Tibial nerve (tissue), 4 donors: ENCODE measurements around the gene ZNF865. TPM values are rescaled to one million over a fixed set of nuclear protein-coding genes. Genes with fewer than 3 reads are reported as not detected.

ENCODE experiments used
- DNase-seq, 2 donors: peaks; one replicate each; pipeline ENCODE4 v3.0.0-alpha.2; 2019; ENCODE audit warnings: low spot score in 2 of 2
- H3K27ac ChIP-seq, 4 donors: fragments of 200-600 bp; sonication (generic) in 3 of 4; one replicate each; pipeline ENCODE4 v1.5.1; 2017 to 2019; ENCODE audit warnings: mild to moderate bottlenecking in 1 of 4
- H3K27me3 ChIP-seq, 2 donors: fragments of 200-600 bp; sonication (generic) in 1 of 2; one replicate each; pipeline versions ENCODE4 v1.5.1 to v1.6.0; 2017 to 2019
- H3K36me3 ChIP-seq, 3 donors: fragments of 200-600 bp; sonication (generic); one replicate each; pipeline ENCODE4 v1.5.1; 2018 to 2019
- H3K4me1 ChIP-seq, 4 donors: fragments of 200-600 bp; sonication (generic) in 3 of 4; one replicate each; pipeline ENCODE4 v1.5.1; 2017 to 2019
- H3K4me3 ChIP-seq, 4 donors: fragments of 200-600 bp; sonication (generic) in 3 of 4; one replicate each; pipeline ENCODE4 v1.5.1; 2017 to 2019; ENCODE audit warnings: mild to moderate bottlenecking in 1 of 4, moderate library complexity in 1 of 4
- H3K9me3 ChIP-seq, 4 donors: fragments of 200-600 bp; sonication (generic) in 3 of 4; one replicate each; pipeline ENCODE4 v1.5.1; 2017 to 2019
- EP300 ChIP-seq, 2 donors: sonication (generic); formaldehyde crosslinking; IDR thresholded peaks; one replicate each; pipeline ENCODE4 v1.6.1; 2017; ENCODE audit warnings: antibody characterized with exemption in 2 of 2, mild to moderate bottlenecking in 1 of 2
- POLR2A ChIP-seq, 2 donors: fragments of 450-650 bp; IDR thresholded peaks; one replicate each; pipeline ENCODE4 v1.6.1; 2017; ENCODE audit warnings: antibody characterized with exemption in 2 of 2, mild to moderate bottlenecking in 2 of 2, moderate library complexity in 2 of 2
- WGBS, 2 donors: methylation state at CpG; one replicate each; pipeline ENCODE4 v1.1.5; 2018; 5-methylcytosine and 5-hydroxymethylcytosine counted together
- total RNA-seq, 4 donors: library from RNA; depleted of rRNA; stranded (reverse); fragments of >200 nt; gene quantifications; one replicate each; pipeline ENCODE4 v1.1.0, GENCODE V29; 2016
- TF ChIP-seq, protein P1 (sequence below), 5 experiments: fragments of 200-600 bp in 3 of 5; fragments of 450-650 bp in 2 of 5; sonication (generic) in 3 of 5; IDR thresholded peaks; one replicate each; pipeline ENCODE4 v1.5.1; 2016 to 2019; ENCODE audit warnings: antibody characterized with exemption in 5 of 5, mild to moderate bottlenecking in 3 of 5, moderate library complexity in 2 of 5

Gene ZNF865
- total RNA-seq, 4 donors from 2014 or later: 8.8 to 15.0 (median 12.7) TPM

DNA sequence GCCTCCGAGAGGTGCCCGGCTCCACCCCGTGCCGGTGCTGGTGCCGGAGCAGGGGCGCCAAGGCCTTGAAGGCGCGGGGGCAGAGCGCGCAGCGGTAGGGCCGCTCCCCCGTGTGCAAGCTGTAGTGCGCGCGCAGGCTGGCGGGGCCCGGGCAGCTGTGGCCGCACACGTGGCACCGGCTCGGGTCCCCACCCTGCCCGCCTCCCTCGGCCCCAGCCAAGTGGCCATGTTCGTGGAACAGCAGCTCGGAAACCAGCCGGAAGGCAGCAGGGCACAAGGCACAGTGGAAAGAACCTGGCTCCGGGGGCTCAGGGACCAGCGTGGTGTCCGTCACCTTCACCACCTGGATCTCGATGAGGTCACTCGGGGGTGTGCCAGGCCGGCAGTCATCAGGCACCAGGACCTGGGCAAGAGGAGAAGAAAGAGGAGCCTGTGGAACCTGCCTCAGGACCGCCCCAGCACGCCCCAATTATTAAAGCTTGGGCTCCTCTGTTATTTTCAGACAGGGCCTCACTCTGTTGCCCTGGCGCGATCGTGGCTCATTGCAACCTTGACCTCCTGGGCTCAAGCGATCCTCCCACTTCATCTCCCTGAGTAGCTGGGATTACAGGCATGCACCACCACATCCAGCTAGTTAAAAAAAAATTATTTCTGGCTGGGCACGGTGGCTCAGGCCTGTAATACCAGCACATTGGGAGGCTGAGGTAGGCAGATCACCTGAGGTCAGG, 17.0 kb downstream of the ZNF865 start:
- no peaks in the 10 kb centered on the region for H3K27me3 ChIP-seq
- no peak for DNase-seq
- peaks cover 0 to 38% (median 4%) of the 10 kb centered on the region in 3 donors for H3K36me3 ChIP-seq
- WGBS, 2 donors: 86 to 94% methylated on average over 13 to 36 of the region's 40 CpGs
- no peak overlapping the region for H3K27ac ChIP-seq
- TF ChIP-seq POLR2A (IDR thresholded peaks at IDR 0.05): no peak
- peaks cover 4 to 22% (median 6%) of the 10 kb centered on the region in 4 donors for H3K4me1 ChIP-seq
- no peaks in the 10 kb centered on the region for H3K9me3 ChIP-seq
- H3K4me3 ChIP-seq: no peak overlapping the region

DNA sequence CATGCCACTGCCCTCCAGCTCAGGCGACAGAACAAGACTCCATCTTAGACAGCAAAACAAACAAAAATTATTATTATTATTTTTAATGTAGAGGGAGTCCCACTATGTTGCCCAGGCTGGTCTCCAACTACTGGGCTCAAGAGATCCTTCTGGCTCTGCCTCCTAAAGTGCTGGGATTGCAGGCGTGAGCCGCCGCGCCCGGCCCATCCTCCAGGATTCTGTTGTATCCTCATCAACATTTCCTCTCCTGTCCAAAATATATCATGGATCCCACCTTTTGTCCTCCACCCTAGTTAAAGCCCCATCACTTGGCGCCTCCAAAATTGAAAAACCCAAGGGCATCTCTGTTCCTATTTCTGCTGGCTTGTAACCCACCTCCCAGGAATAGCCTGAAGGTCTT, 17.7 kb downstream of the ZNF865 start:
- 94 to 95% methylated on average over 7 of the region's 7 CpGs for WGBS, 2 donors
- Histone ChIP-seq H3K9me3 (no peaks in the 10 kb centered on the region), H3K4me1 (peaks cover 4 to 22% (median 6%) of the 10 kb centered on the region in 4 donors), H3K36me3 (peaks cover 0 to 31% (median 4%) of the 10 kb centered on the region in 3 donors), H3K4me3 (no peak overlapping the region), H3K27ac (peak overlapping the region in 3 of 4 donors; percentile 90 to 99 (median 96)), H3K27me3 (no peaks in the 10 kb centered on the region)
- no peak for DNase-seq
- TF ChIP-seq, protein P1, sequence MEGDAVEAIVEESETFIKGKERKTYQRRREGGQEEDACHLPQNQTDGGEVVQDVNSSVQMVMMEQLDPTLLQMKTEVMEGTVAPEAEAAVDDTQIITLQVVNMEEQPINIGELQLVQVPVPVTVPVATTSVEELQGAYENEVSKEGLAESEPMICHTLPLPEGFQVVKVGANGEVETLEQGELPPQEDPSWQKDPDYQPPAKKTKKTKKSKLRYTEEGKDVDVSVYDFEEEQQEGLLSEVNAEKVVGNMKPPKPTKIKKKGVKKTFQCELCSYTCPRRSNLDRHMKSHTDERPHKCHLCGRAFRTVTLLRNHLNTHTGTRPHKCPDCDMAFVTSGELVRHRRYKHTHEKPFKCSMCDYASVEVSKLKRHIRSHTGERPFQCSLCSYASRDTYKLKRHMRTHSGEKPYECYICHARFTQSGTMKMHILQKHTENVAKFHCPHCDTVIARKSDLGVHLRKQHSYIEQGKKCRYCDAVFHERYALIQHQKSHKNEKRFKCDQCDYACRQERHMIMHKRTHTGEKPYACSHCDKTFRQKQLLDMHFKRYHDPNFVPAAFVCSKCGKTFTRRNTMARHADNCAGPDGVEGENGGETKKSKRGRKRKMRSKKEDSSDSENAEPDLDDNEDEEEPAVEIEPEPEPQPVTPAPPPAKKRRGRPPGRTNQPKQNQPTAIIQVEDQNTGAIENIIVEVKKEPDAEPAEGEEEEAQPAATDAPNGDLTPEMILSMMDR (IDR thresholded peaks at IDR 0.05): no peak
- TF ChIP-seq EP300 (IDR thresholded peaks at IDR 0.05): no peak
- TF ChIP-seq POLR2A (IDR thresholded peaks at IDR 0.05): no peak

DNA sequence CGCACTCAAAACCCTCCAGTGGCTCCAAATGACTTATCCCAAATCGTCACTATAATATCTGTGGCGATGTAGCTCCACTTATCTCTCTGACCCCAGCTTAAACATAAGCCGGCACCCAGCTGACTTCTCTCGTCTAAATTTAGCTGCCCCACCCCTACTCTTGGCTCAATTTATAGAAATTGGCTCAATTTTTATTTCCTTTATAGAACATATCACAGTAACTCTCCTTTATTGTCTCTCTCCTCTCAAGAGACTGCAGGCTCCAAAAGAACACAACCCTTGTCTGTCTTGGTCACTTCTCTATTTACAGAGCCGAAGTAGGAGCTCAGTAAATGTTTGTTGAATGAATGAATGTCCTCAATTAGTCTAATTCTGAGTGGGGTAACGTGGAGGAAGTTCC, 18.1 kb downstream of the ZNF865 start:
- TF ChIP-seq EP300 (IDR thresholded peaks at IDR 0.05): no peak
- TF ChIP-seq POLR2A (IDR thresholded peaks at IDR 0.05): no peak
- H3K9me3 ChIP-seq: no peaks in the 10 kb centered on the region
- H3K36me3 ChIP-seq: peaks cover 0 to 30% (median 4%) of the 10 kb centered on the region in 3 donors
- H3K27ac ChIP-seq: peak overlapping the region; percentile 89 to 99 (median 93)
- DNase-seq: no peak
- no peaks in the 10 kb centered on the region for H3K27me3 ChIP-seq
- H3K4me1 ChIP-seq: peaks cover 4 to 22% (median 6%) of the 10 kb centered on the region in 4 donors
- H3K4me3 ChIP-seq: peak overlapping the region in 3 of 4 donors; percentile 12 to 71 (median 46)
- WGBS, 2 donors: 54 to 61% methylated on average over 7 of the region's 7 CpGs

DNA sequence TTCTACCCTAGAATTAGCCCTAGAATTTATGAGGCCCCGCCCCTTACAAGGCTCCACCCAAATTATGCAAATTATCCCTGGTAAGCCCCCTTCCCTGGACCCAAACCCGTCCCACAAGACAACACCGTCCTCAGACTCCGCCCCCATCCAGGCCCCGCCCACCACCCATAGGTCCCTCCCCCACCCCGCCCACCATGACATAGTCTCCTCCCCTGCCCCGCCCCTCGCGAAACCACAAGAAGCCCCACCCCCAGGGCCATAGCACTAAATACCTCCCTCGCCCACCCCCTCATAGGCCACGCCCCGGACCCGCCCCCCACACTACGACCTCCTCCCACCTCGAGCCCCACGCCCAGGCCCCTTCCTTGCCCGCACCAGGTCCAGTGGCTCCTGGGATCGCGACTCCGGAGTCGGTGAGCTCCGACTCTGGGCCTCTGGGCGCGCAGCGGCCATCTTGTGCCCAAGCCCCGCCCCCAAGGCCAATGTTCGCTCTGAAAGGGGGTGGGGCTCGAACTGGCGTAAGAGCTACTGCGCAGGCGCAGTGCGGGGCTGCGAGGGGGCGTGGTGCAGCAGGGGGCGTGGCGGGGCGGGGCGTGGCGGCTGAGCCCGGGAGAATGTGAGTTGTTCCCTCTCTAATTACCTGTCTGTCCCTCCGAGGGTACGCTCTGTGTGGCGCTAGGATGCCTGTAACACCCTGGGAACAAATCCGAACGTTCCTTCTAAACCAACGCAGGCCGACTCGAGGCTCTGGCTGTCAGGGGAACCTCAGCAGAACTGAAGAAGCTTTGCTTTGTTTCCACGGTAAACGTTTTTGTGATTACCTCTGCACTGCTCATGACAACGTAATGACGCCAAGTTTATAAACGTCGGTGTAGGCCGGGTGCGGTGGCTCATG, 18.9 kb downstream of the ZNF865 start, which contains the start of gene ZNF784:
ZNF784 (minus strand) TSS at position 458 of the 895 bp plus-strand sequence; CDS start at position 453, 5 bp downstream.
- H3K36me3 ChIP-seq: peaks cover 0 to 30% (median 4%) of the 10 kb centered on the region in 3 donors
- peak within 1 kb of the TSS; percentile 89 to 99 (median 93) for H3K27ac ChIP-seq
- no peaks in the 10 kb centered on the region for H3K9me3 ChIP-seq
- no peaks in the 10 kb centered on the region for H3K27me3 ChIP-seq
- TF ChIP-seq EP300 (IDR thresholded peaks at IDR 0.05) (peak; percentile 77 to 91), POLR2A (IDR thresholded peaks at IDR 0.05) (peak in 1 of 2 donors; percentile 51)
- TF ChIP-seq, protein P1 (IDR thresholded peaks at IDR 0.05): no peak
- 2% methylated on average over 40 of the region's 56 CpGs for WGBS, 2 donors
- peak within 1 kb of the TSS; percentile 46 to 71 (median 60) for H3K4me3 ChIP-seq
- H3K4me1 ChIP-seq: peaks cover 4 to 22% (median 6%) of the 10 kb centered on the region in 4 donors
- DNase-seq: peak; percentile 92 to 93

DNA sequence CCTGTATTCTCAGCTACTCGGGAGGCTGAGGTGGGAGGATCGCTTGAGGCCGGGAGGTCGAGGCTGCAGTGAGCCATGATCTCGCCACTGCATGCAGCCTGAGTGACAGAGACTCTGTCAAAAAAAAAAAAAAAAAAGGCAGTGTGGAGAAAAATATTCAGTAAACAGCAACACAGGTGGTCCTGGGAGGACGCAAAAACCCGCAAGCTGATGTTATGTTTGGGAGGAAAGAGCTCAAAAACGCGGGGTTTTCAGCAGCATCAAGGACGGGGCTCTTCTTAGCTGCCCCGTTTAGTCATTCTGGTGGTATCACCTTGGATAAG, 19.5 kb downstream of the ZNF865 start:
- peaks cover 0 to 29% (median 4%) of the 10 kb centered on the region in 3 donors for H3K36me3 ChIP-seq
- peaks cover 4 to 22% (median 6%) of the 10 kb centered on the region in 4 donors for H3K4me1 ChIP-seq
- H3K9me3 ChIP-seq: no peaks in the 10 kb centered on the region
- TF ChIP-seq, protein P1 (IDR thresholded peaks at IDR 0.05): no peak
- TF ChIP-seq POLR2A (IDR thresholded peaks at IDR 0.05): no peak
- no peak for TF ChIP-seq EP300 (IDR thresholded peaks at IDR 0.05)
- H3K27ac ChIP-seq: peak overlapping the region; percentile 89 to 99 (median 93)
- 42 to 44% methylated on average over 11 of the region's 11 CpGs for WGBS, 2 donors
- no peak for DNase-seq
- H3K4me3 ChIP-seq: peak overlapping the region; percentile 46 to 71 (median 60)
- H3K27me3 ChIP-seq: no peaks in the 10 kb centered on the region
